Ascending aorta (tissue), 2 donors: Measurements from ENCODE around the gene FCER1G. TPM values are rescaled to one million over a fixed set of nuclear protein-coding genes. Genes with fewer than 3 reads are reported as not detected.

Experiments used
- DNase-seq, 2 donors: peaks; one replicate each; pipeline ENCODE4 v3.0.0-alpha.2; 2019; ENCODE audit warnings: low spot score in 2 of 2
- H3K27ac ChIP-seq, 2 donors: fragments of 200-600 bp; sonication (generic); one replicate each; pipeline ENCODE4 v1.5.1; 2016 to 2017; ENCODE audit warnings: mild to moderate bottlenecking in 1 of 2
- H3K27me3 ChIP-seq: fragments of 200-600 bp; sonication (generic); one replicate; pipeline ENCODE4 v1.5.1; 2017
- H3K36me3 ChIP-seq, 2 donors: fragments of 200-600 bp; sonication (generic); one replicate each; pipeline ENCODE4 v1.5.1; 2016
- H3K4me1 ChIP-seq, 2 donors: fragments of 200-600 bp; sonication (generic); one replicate each; pipeline ENCODE4 v1.5.1; 2016 to 2017; ENCODE audit warnings: mild to moderate bottlenecking in 1 of 2
- H3K4me3 ChIP-seq, 2 donors: fragments of 200-600 bp; sonication (generic); one replicate each; pipeline ENCODE4 v1.5.1; 2016 to 2017; ENCODE audit warnings: mild to moderate bottlenecking in 1 of 2
- H3K9me3 ChIP-seq, 2 donors: fragments of 200-600 bp; sonication (generic); one replicate each; pipeline ENCODE4 v1.5.1; 2016
- intact Hi-C: fragments of 100-400 bp; cut with DNase I; formaldehyde crosslinking; loops from one replicate; pipeline ENCODE4 v1.15.1; 2023
- total RNA-seq: library from RNA; depleted of rRNA; stranded (reverse); fragments of >200 nt; gene quantifications from one replicate; pipeline ENCODE4 v1.1.0, GENCODE V29; 2016
- TF ChIP-seq, protein P1 (sequence below), 3 experiments: fragments of 200-600 bp in 2 of 3; fragments of 450-650 bp in 1 of 3; sonication (generic) in 2 of 3; IDR thresholded peaks; one replicate each; pipeline ENCODE4 v1.5.1; 2016 to 2019; ENCODE audit warnings: antibody characterized with exemption in 3 of 3, mild to moderate bottlenecking in 1 of 3, moderate library complexity in 1 of 3

The FCER1G gene
- total RNA-seq, 1 donor from 2014 or later, result 69.9 TPM

- Histone ChIP-seq H3K27ac (no peak overlapping the region), H3K36me3 (peaks cover 47 to 64% of the 10 kb centered on the region in 2 donors), H3K9me3 (no peaks in the 10 kb centered on the region), H3K27me3 (no peaks in the 10 kb centered on the region), H3K4me3 (no peak overlapping the region), H3K4me1 (peaks cover 3 to 18% of the 10 kb centered on the region in 2 donors)
- intact Hi-C loops, result no loop called here
- no peak for DNase-seq
- TF ChIP-seq, protein P1, sequence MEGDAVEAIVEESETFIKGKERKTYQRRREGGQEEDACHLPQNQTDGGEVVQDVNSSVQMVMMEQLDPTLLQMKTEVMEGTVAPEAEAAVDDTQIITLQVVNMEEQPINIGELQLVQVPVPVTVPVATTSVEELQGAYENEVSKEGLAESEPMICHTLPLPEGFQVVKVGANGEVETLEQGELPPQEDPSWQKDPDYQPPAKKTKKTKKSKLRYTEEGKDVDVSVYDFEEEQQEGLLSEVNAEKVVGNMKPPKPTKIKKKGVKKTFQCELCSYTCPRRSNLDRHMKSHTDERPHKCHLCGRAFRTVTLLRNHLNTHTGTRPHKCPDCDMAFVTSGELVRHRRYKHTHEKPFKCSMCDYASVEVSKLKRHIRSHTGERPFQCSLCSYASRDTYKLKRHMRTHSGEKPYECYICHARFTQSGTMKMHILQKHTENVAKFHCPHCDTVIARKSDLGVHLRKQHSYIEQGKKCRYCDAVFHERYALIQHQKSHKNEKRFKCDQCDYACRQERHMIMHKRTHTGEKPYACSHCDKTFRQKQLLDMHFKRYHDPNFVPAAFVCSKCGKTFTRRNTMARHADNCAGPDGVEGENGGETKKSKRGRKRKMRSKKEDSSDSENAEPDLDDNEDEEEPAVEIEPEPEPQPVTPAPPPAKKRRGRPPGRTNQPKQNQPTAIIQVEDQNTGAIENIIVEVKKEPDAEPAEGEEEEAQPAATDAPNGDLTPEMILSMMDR (IDR thresholded peaks at IDR 0.05), result no peak
Observed at GRCh38 chr1:161171696-161172095, 43.4 kb upstream of the FCER1G start.

DNA sequence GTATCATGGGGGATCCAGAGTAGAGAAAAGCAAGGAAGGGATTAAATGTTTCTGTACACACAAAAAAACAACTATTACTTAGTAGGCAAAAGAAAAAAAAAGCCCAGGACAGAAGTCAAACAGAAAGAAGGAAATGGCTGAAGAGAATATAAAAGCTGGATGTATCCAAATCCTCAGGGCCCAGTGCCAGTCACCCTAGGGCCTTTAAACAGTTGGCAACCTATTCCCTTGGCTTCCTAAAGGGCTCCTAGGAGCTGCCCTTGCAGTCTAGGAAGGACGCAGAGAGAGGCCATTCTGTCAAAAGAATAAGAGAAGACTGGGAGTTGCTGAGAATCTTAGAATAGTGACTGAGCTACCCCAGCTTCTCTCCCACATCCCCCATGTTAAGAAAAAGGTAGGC lies 42.7 kb upstream of the FCER1G start:
- no peak for DNase-seq
- Histone ChIP-seq H3K9me3 (no peaks in the 10 kb centered on the region), H3K36me3 (peaks cover 47 to 64% of the 10 kb centered on the region in 2 donors), H3K4me1 (peaks cover 0 to 14% of the 10 kb centered on the region in 2 donors), H3K27me3 (no peaks in the 10 kb centered on the region), H3K4me3 (no peak overlapping the region), H3K27ac (peak overlapping the region in 1 of 2 donors; percentile 22)
- TF ChIP-seq, protein P1 (IDR thresholded peaks at IDR 0.05), result no peak
- intact Hi-C loops, result no loop called here

GRCh38 chr1:161172776-161173376 lies 42.2 kb upstream of the FCER1G start:
- TF ChIP-seq, protein P1 (IDR thresholded peaks at IDR 0.05), result no peak
- DNase-seq, result no peak
- H3K9me3 ChIP-seq, result no peaks in the 10 kb centered on the region
- H3K36me3 ChIP-seq, result peaks cover 47 to 64% of the 10 kb centered on the region in 2 donors
- H3K27me3 ChIP-seq, result no peaks in the 10 kb centered on the region
- peak overlapping the region in 1 of 2 donors; percentile 22 for H3K27ac ChIP-seq
- peaks cover 0 to 17% of the 10 kb centered on the region in 2 donors for H3K4me1 ChIP-seq
- intact Hi-C loops, result no loop called here
- H3K4me3 ChIP-seq, result no peak overlapping the region

- Histone ChIP-seq H3K9me3 (no peaks in the 10 kb centered on the region), H3K27ac (peak overlapping the region in 1 of 2 donors; percentile 22), H3K27me3 (no peaks in the 10 kb centered on the region), H3K36me3 (peaks cover 47 to 63% of the 10 kb centered on the region in 2 donors), H3K4me3 (no peak overlapping the region), H3K4me1 (peaks cover 0 to 19% of the 10 kb centered on the region in 2 donors)
- TF ChIP-seq, protein P1 (IDR thresholded peaks at IDR 0.05), result no peak
- intact Hi-C loops, result no loop called here
- no peak for DNase-seq
Observed at GRCh38 chr1:161173711-161174110, 41.4 kb upstream of the FCER1G start.

DNA sequence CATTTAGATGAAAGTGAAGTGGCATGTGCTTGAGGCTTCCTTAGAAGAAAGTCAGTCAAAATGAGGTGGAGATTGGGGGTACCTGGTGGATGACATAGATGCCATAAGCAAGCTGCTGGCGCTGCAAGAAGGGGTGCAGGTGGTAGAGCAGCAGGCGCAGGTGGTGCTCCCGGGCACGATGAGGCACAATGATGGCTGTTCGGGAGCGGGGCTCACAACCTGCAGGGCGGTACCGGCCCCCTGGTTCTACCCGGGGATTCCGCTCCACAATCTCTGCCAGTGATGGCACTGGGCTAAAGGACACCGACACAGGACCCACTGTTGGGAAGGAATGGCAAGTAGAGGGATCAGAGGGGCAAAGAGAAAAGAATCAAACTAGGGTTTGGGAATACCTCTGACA lies 40.2 kb upstream of the FCER1G start:
- no peak for DNase-seq
- intact Hi-C loops, result no loop called here
- Histone ChIP-seq H3K4me1 (peaks cover 0 to 19% of the 10 kb centered on the region in 2 donors), H3K9me3 (no peaks in the 10 kb centered on the region), H3K36me3 (peaks cover 41 to 52% of the 10 kb centered on the region in 2 donors), H3K27me3 (no peaks in the 10 kb centered on the region), H3K27ac (no peak overlapping the region), H3K4me3 (no peak overlapping the region)
- TF ChIP-seq, protein P1 (IDR thresholded peaks at IDR 0.05), result no peak
